Measurements from ENCODE around the gene NELFCD.

GRCh38 chr20:59004763-59005522 lies 23.9 kb downstream of the NELFCD start:
- TF ChIP-seq BHLHE40 (IDR thresholded peaks at IDR 0.05; ENCODE audit: borderline replicate concordance) (no peak), CTBP1 (IDR thresholded peaks at IDR 0.05; ENCODE audit: borderline replicate concordance) (no peak), NFRKB (IDR thresholded peaks at IDR 0.05) (no peak), SP1 (IDR thresholded peaks at IDR 0.05) (no peak), FOXK2 (IDR thresholded peaks at IDR 0.05) (no peak), HDGF (IDR thresholded peaks at IDR 0.05; ENCODE audit: borderline replicate concordance) (no peak), TARDBP (IDR thresholded peaks at IDR 0.05) (no peak), LEF1 (IDR thresholded peaks at IDR 0.05; ENCODE audit: borderline replicate concordance) (no peak), ELF4 (IDR thresholded peaks at IDR 0.05) (no peak), FOXM1 (IDR thresholded peaks at IDR 0.05; ENCODE audit: borderline replicate concordance) (no peak), SUZ12 (IDR thresholded peaks at IDR 0.05) (no peak), ZNF384 (IDR thresholded peaks at IDR 0.05) (no peak), L3MBTL2 (conservative IDR thresholded peaks at IDR 0.05) (no peak)

Measured in HEK293T (cell line).